ENCODE measurements around the gene LYRM4. TPM values are rescaled to one million over a fixed set of nuclear protein-coding genes. Genes with fewer than 3 reads are reported as not detected.

The LYRM4 gene
- total RNA-seq, 2 experiments from 2014 or later: 24.8 to 28.1 TPM

DNA sequence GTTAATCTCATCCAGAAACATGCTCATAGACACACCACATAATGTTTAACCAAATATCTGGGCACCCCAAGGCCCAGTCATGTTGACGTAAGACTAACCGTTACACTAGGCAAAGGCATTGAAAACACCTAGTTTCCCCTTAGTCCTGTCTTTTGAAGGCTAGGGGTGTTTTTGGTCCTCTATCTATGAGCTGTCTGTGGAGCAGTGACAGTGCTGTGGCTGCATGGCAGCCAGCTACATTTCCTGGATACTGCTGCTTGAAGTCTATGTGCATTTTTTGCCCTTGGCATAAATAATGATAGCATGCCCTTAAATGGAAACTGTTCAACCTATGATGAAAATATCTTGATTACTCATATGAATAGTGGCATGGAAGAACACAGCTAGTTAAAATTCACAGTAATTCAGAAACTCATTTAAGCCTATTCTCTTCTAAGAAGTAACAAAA lies 19.2 kb upstream of the LYRM4 start:
- CTCF ChIA-PET: no interaction called here
- ATAC-seq (ENCODE audit: poor library complexity): peak; percentile 61
- H3K9me3 Mint-ChIP-seq: no peaks in the 10 kb centered on the region
- intact Hi-C loops (cut with DNase I, micrococcal nuclease): no loop called here
- POLR2A ChIA-PET: interaction anchor here (0.7 kb wide), 1 partner anchor 1025 kb away, joined by 3 read pairs; no protein-coding TSS in a partner anchor
- Histone ChIP-seq H3K36me3 (ENCODE audit: insufficient read depth, low read length) (peaks cover 5% of the 10 kb centered on the region), H3K4me3 (ENCODE audit: low read length) (no peak overlapping the region), H3K27me3 (ENCODE audit: control insufficient read depth in 1 of 2, insufficient read depth in 2 of 2, low read length in 2 of 2) (no peaks in the 10 kb centered on the region), H3K4me1 (ENCODE audit: insufficient read depth, low read length) (peaks cover 11% of the 10 kb centered on the region), H3K27ac (ENCODE audit: low read depth in 1 of 2, low read length in 2 of 2) (no peak overlapping the region), H3K9me3 (ENCODE audit: control insufficient read depth in 1 of 2, insufficient read depth in 1 of 2, low read length in 2 of 2) (no peaks in the 10 kb centered on the region)
- peak overlapping the region; percentile 55 for H3K27ac Mint-ChIP-seq
- peaks cover 4% of the 10 kb centered on the region for H3K36me3 Mint-ChIP-seq (ENCODE audit: low read depth)
- peak in 2 of 14 experiments; percentile 15 to 43 for DNase-seq
- H3K4me1 Mint-ChIP-seq (ENCODE audit: low read depth): peaks cover 50% of the 10 kb centered on the region
- TF ChIP-seq, protein P1, sequence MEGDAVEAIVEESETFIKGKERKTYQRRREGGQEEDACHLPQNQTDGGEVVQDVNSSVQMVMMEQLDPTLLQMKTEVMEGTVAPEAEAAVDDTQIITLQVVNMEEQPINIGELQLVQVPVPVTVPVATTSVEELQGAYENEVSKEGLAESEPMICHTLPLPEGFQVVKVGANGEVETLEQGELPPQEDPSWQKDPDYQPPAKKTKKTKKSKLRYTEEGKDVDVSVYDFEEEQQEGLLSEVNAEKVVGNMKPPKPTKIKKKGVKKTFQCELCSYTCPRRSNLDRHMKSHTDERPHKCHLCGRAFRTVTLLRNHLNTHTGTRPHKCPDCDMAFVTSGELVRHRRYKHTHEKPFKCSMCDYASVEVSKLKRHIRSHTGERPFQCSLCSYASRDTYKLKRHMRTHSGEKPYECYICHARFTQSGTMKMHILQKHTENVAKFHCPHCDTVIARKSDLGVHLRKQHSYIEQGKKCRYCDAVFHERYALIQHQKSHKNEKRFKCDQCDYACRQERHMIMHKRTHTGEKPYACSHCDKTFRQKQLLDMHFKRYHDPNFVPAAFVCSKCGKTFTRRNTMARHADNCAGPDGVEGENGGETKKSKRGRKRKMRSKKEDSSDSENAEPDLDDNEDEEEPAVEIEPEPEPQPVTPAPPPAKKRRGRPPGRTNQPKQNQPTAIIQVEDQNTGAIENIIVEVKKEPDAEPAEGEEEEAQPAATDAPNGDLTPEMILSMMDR (IDR thresholded peaks at IDR 0.05): no peak
- no peaks in the 10 kb centered on the region for H3K27me3 Mint-ChIP-seq
- H3K4me3 Mint-ChIP-seq: no peak overlapping the region

DNA sequence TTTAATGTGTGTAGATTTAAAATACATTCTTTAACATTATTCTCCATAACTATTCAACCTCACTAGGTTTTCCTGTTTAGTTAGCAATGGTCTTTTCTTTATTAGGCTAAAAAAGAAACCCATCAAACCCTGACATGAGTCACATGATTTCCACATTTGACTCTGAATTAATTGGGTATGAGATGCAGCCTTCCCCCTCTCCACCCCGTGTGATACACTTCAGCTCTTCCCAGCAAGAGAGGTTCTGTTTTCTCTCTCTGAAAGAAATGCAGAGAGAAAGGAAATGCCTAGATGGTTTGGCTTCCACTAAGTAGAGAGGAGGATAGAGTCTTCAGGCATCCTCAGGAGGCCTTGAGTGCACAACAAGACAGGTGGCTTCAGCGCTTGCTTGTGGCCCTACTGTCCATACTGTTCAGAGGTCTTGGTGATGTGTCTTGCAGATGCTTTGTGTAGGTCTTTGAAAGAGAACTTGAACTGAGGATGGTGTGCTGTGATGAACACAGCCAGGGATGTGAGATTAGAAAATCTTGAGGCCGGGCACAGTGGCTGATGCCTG lies 17.9 kb upstream of the LYRM4 start:
- peaks cover 5% of the 10 kb centered on the region for H3K36me3 ChIP-seq (ENCODE audit: insufficient read depth, low read length)
- Mint-ChIP-seq H3K27me3 (no peaks in the 10 kb centered on the region), H3K4me1 (ENCODE audit: low read depth) (peaks cover 51% of the 10 kb centered on the region), H3K27ac (no peak overlapping the region), H3K9me3 (no peaks in the 10 kb centered on the region), H3K36me3 (ENCODE audit: low read depth) (peaks cover 4% of the 10 kb centered on the region), H3K4me3 (no peak overlapping the region)
- POLR2A ChIA-PET: no interaction called here
- H3K4me3 ChIP-seq (ENCODE audit: low read length): no peak overlapping the region
- H3K27ac ChIP-seq (ENCODE audit: low read depth in 1 of 2, low read length in 2 of 2): no peak overlapping the region
- TF ChIP-seq, protein P1 (IDR thresholded peaks at IDR 0.05): no peak
- DNase-seq (no peak), ATAC-seq (ENCODE audit: poor library complexity) (no peak)
- intact Hi-C loops (cut with DNase I, micrococcal nuclease): no loop called here
- H3K4me1 ChIP-seq (ENCODE audit: insufficient read depth, low read length): peaks cover 16% of the 10 kb centered on the region
- CTCF ChIA-PET: no interaction called here
- H3K9me3 ChIP-seq (ENCODE audit: control insufficient read depth in 1 of 2, insufficient read depth in 1 of 2, low read length in 2 of 2): no peaks in the 10 kb centered on the region
- no peaks in the 10 kb centered on the region for H3K27me3 ChIP-seq (ENCODE audit: control insufficient read depth in 1 of 2, insufficient read depth in 2 of 2, low read length in 2 of 2)

DNA sequence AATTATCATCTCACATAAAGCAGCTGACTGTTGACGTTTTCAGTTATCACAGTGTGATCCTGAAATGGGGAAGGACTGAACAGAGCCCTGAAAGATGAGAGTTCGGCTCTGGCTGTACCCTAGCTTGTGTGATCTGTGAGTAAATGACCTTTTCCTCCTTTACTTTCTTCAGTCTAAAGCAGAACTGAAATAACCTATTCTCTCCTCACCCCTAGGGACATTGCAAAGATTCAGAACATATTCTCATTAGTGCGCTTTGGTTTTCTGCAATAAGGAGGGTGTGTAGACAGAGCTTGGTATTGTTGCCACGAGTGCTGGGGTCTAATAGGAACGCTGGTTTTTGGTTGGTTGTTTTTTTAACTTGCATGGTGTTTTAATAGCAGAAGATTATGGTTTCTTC lies 17.3 kb upstream of the LYRM4 start:
- no peak overlapping the region for H3K4me3 ChIP-seq (ENCODE audit: low read length)
- Mint-ChIP-seq H3K9me3 (no peaks in the 10 kb centered on the region), H3K4me3 (no peak overlapping the region), H3K4me1 (ENCODE audit: low read depth) (peaks cover 57% of the 10 kb centered on the region), H3K27ac (no peak overlapping the region), H3K36me3 (ENCODE audit: low read depth) (peaks cover 10% of the 10 kb centered on the region), H3K27me3 (no peaks in the 10 kb centered on the region)
- no peaks in the 10 kb centered on the region for H3K27me3 ChIP-seq (ENCODE audit: control insufficient read depth in 1 of 2, insufficient read depth in 2 of 2, low read length in 2 of 2)
- DNase-seq (no peak), ATAC-seq (ENCODE audit: poor library complexity) (no peak)
- H3K9me3 ChIP-seq (ENCODE audit: control insufficient read depth in 1 of 2, insufficient read depth in 1 of 2, low read length in 2 of 2): no peaks in the 10 kb centered on the region
- peaks cover 16% of the 10 kb centered on the region for H3K4me1 ChIP-seq (ENCODE audit: insufficient read depth, low read length)
- H3K36me3 ChIP-seq (ENCODE audit: insufficient read depth, low read length): peaks cover 5% of the 10 kb centered on the region
- TF ChIP-seq, protein P1 (IDR thresholded peaks at IDR 0.05): no peak
- H3K27ac ChIP-seq (ENCODE audit: low read depth in 1 of 2, low read length in 2 of 2): no peak overlapping the region
- intact Hi-C loops (cut with DNase I, micrococcal nuclease): no loop called here
- CTCF ChIA-PET: no interaction called here
- POLR2A ChIA-PET: no interaction called here

All from CD4-positive, alpha-beta T cell (primary cell).